GM06990 (cell line): ENCODE results near the gene MROH7.

ENCODE experiments used
- DNase-seq: peaks from one replicate; pipeline ENCODE4 v3.0.0-alpha.2; 2011; ENCODE audit not compliant: insufficient read length; ENCODE audit errors: extremely low read depth
- H3K27me3 ChIP-seq: replicated peaks from 2 replicates; pipeline ENCODE4 v1.6.0; 2011; ENCODE audit warnings: low read length; ENCODE audit not compliant: control insufficient read depth, insufficient read depth
- H3K36me3 ChIP-seq: 2 replicates; pipeline ENCODE4 v1.5.1; 2011; ENCODE audit warnings: low read length; ENCODE audit not compliant: control insufficient read depth, insufficient read depth
- H3K4me3 ChIP-seq: replicated peaks from 2 replicates; pipeline ENCODE4 v1.5.1; 2011; ENCODE audit warnings: low read depth, mild to moderate bottlenecking, control low read depth, low read length
- CTCF ChIP-seq: IDR thresholded peaks from 2 replicates; pipeline ENCODE4 v1.5.1; 2011; ENCODE audit warnings: low read length, control low read depth, mild to moderate bottlenecking, inconsistent platforms; ENCODE audit not compliant: insufficient read depth, poor library complexity, severe bottlenecking

The MROH7 gene

GRCh38 chr1:54721719-54722118 lies 80.1 kb downstream of the MROH7 start:
- Histone ChIP-seq H3K36me3 (peaks cover 8% of the 10 kb centered on the region), H3K27me3 (no peaks in the 10 kb centered on the region), H3K4me3 (no peak overlapping the region)
- no peak for DNase-seq
- TF ChIP-seq CTCF: no peak

- TF ChIP-seq CTCF: no peak
- Histone ChIP-seq H3K36me3 (peaks cover 9% of the 10 kb centered on the region), H3K4me3 (no peak overlapping the region), H3K27me3 (no peaks in the 10 kb centered on the region)
- no peak for DNase-seq
Measured at GRCh38 chr1:54723985-54724384, 82.4 kb downstream of the MROH7 start.

- Histone ChIP-seq H3K27me3 (no peaks in the 10 kb centered on the region), H3K4me3 (no peak overlapping the region), H3K36me3 (peaks cover 9% of the 10 kb centered on the region)
- DNase-seq: no peak
- no peak for TF ChIP-seq CTCF
Measured at GRCh38 chr1:54724771-54725170, 83.2 kb downstream of the MROH7 start.

GRCh38 chr1:54728027-54728426 lies 86.4 kb downstream of the MROH7 start:
- H3K27me3 ChIP-seq: no peaks in the 10 kb centered on the region
- peaks cover 10% of the 10 kb centered on the region for H3K36me3 ChIP-seq
- no peak for DNase-seq
- no peak overlapping the region for H3K4me3 ChIP-seq
- no peak for TF ChIP-seq CTCF

GRCh38 chr1:54736685-54737084 lies 95.1 kb downstream of the MROH7 start:
- no peak for TF ChIP-seq CTCF
- Histone ChIP-seq H3K36me3 (peaks cover 27% of the 10 kb centered on the region), H3K4me3 (no peak overlapping the region), H3K27me3 (no peaks in the 10 kb centered on the region)
- no peak for DNase-seq

GRCh38 chr1:54738244-54738643 lies 96.7 kb downstream of the MROH7 start:
- DNase-seq: no peak
- Histone ChIP-seq H3K36me3 (peaks cover 35% of the 10 kb centered on the region), H3K4me3 (no peak overlapping the region), H3K27me3 (no peaks in the 10 kb centered on the region)
- no peak for TF ChIP-seq CTCF
